Measurements from ENCODE around the gene RPIA. TPM values are rescaled to one million over a fixed set of nuclear protein-coding genes. Genes with fewer than 3 reads are reported as not detected.
A peak's percentile ranks its signal among the peaks of the same experiment; 100 is the strongest.

RPIA gene
- total RNA-seq, 1 donor from 2014 or later, result 13.3 TPM

- Histone ChIP-seq H3K79me2 (ENCODE audit: insufficient read depth, low read length) (no peaks in the 10 kb centered on the region), H3K9ac (ENCODE audit: low read length) (no peak overlapping the region), H3K4me2 (ENCODE audit: low read length) (no peak overlapping the region), H2AFZ (ENCODE audit: low read depth, low read length) (no peak overlapping the region), H3K27ac (ENCODE audit: low read depth, low read length) (no peak overlapping the region), H3K4me1 (ENCODE audit: insufficient read depth, low read length) (no peaks in the 10 kb centered on the region), H3K27me3 (ENCODE audit: insufficient read depth, low read length) (no peaks in the 10 kb centered on the region), H4K20me1 (ENCODE audit: insufficient read depth, low read length) (peaks cover under 1% of the 10 kb centered on the region), H3K4me3 (ENCODE audit: insufficient read depth, low read depth, low read length) (no peak overlapping the region), H3K9me3 (ENCODE audit: insufficient read depth, low read depth, low read length) (no peaks in the 10 kb centered on the region), H3K36me3 (ENCODE audit: insufficient read depth, low read length) (peaks cover 7% of the 10 kb centered on the region)
- Mint-ChIP-seq H3K4me1 (ENCODE audit: low read depth, unreplicated experiment) (peaks cover 15% of the 10 kb centered on the region), H3K4me3 (ENCODE audit: unreplicated experiment) (no peak overlapping the region), H3K9me3 (ENCODE audit: unreplicated experiment) (no peaks in the 10 kb centered on the region), H3K36me3 (ENCODE audit: low read depth, unreplicated experiment) (peaks cover 14% of the 10 kb centered on the region), H3K27ac (ENCODE audit: unreplicated experiment) (no peak overlapping the region), H3K27me3 (ENCODE audit: low read depth, unreplicated experiment) (no peaks in the 10 kb centered on the region)
- FAIRE-seq (no peak), DNase-seq (ENCODE audit: low read depth) (no peak)
- TF ChIP-seq EZH2 (IDR thresholded peaks at IDR 0.05; ENCODE audit: insufficient read depth, low read length), result no peak
- no peak for TF ChIP-seq CTCF (IDR thresholded peaks at IDR 0.05; ENCODE audit: insufficient read depth, low read depth, low read length)
These were observed 60.3 kb downstream of the RPIA start for GRCh38 chr2:88751768-88752167.

GRCh38 chr2:88753833-88754584 lies 62.5 kb downstream of the RPIA start:
- Histone ChIP-seq H2AFZ (ENCODE audit: low read depth, low read length) (no peak overlapping the region), H3K9me3 (ENCODE audit: insufficient read depth, low read depth, low read length) (no peaks in the 10 kb centered on the region), H3K4me1 (ENCODE audit: insufficient read depth, low read length) (no peaks in the 10 kb centered on the region), H3K79me2 (ENCODE audit: insufficient read depth, low read length) (no peaks in the 10 kb centered on the region), H3K27ac (ENCODE audit: low read depth, low read length) (no peak overlapping the region), H3K27me3 (ENCODE audit: insufficient read depth, low read length) (no peaks in the 10 kb centered on the region), H3K4me2 (ENCODE audit: low read length) (no peak overlapping the region), H3K4me3 (ENCODE audit: insufficient read depth, low read depth, low read length) (no peak overlapping the region), H3K9ac (ENCODE audit: low read length) (no peak overlapping the region), H3K36me3 (ENCODE audit: insufficient read depth, low read length) (peaks cover 4% of the 10 kb centered on the region), H4K20me1 (ENCODE audit: insufficient read depth, low read length) (no peaks in the 10 kb centered on the region)
- no peak for FAIRE-seq
- Mint-ChIP-seq H3K4me1 (ENCODE audit: low read depth, unreplicated experiment) (peaks cover 8% of the 10 kb centered on the region), H3K9me3 (ENCODE audit: unreplicated experiment) (peaks cover 8% of the 10 kb centered on the region), H3K4me3 (ENCODE audit: unreplicated experiment) (no peak overlapping the region), H3K27me3 (ENCODE audit: low read depth, unreplicated experiment) (no peaks in the 10 kb centered on the region), H3K27ac (ENCODE audit: unreplicated experiment) (peak overlapping the region; percentile 59), H3K36me3 (ENCODE audit: low read depth, unreplicated experiment) (peaks cover 22% of the 10 kb centered on the region)
- DNase-seq (ENCODE audit: low read depth), result peak; percentile 4
- TF ChIP-seq CTCF (IDR thresholded peaks at IDR 0.05; ENCODE audit: insufficient read depth, low read depth, low read length), result no peak
- no peak for TF ChIP-seq EZH2 (IDR thresholded peaks at IDR 0.05; ENCODE audit: insufficient read depth, low read length)
